LHCN-M2 (cell line): ENCODE measurements around the gene TIGD4. TPM values are rescaled to one million over a fixed set of nuclear protein-coding genes. Genes with fewer than 3 reads are reported as not detected.
"Not testable (repeated sequence)": the region's sequence is repeated elsewhere in the genome, so short reads cannot be mapped to it uniquely, and the experiment has no call there.

Experiments
- DNase-seq: peaks from one replicate; pipeline ENCODE4 v3.0.0-alpha.2; 2012; ENCODE audit warnings: low read depth
- total RNA-seq: library from RNA; depleted of rRNA; stranded (reverse); fragments of >200 nt; gene quantifications from 2 replicates; pipeline ENCODE4 v1.2.3, GENCODE V29; 2014

The TIGD4 gene
- total RNA-seq, 1 experiment from 2014 or later, result 0.63 TPM

DNA sequence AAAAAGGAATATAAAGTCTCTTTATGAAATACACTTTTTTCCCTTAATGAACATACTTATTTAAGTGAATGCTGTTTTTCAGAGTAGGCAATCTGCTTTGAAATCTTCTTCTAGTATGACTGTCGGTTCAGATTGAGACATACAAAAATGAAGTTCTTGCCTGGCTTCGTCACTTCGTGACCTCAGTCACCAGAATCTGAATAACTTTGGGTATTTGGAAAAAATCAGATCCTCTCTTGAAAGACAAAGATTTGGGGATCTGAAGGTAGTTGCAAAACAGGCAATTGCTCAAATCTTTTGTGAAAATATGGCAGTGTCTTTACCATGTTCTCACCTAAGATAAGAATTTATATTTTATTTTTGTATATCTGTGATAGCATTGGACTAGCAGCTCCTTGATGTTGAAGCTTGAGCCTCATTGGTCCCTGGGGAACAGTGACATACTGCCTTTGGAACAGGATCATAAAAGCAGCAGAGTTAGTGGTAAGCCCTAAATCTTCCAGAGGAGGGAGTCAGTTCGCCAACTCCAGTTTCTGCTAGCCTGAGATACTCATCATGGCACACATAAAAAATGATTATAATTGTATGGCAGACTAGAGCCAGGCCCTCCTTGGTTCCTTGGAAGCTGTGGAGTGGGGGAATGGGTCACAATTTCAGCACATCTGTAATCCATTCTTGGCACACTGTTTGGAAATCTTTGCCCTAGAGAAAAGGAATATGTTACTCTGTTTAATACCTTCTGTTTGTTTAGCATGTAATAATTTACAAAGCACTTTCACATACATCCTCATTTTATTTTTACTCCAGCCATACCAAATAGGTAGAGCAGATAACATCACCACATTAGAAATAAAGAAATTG, 5.2 kb upstream of the TIGD4 start:
- peak; percentile 79 for DNase-seq

DNA sequence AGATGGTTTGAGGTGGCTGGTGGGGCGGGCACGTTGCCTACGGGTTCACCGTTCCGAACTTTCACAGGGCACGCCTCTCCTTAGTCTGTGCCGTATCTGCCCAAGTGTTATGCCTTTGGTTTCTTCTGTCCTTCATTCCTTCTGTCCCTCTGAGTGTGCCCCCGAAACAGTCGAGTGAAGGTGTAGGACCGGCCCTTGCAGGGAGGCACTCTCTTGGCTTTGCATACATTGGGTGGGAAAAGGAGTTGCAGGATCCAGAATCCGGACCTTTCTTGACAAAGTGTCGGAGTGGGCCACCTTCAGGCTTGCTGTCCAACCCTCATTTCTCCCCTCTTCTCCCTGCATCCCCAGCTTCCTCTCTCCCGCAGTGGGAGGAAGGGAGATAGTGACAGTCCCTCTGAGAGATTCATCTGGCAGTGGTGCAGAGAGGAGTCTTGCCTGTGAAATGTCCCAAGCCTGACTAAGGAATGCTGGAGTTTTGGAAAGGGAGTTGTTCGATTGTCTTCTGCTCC, 793 bp upstream of the TIGD4 start:
- peak; percentile 41 for DNase-seq

DNA sequence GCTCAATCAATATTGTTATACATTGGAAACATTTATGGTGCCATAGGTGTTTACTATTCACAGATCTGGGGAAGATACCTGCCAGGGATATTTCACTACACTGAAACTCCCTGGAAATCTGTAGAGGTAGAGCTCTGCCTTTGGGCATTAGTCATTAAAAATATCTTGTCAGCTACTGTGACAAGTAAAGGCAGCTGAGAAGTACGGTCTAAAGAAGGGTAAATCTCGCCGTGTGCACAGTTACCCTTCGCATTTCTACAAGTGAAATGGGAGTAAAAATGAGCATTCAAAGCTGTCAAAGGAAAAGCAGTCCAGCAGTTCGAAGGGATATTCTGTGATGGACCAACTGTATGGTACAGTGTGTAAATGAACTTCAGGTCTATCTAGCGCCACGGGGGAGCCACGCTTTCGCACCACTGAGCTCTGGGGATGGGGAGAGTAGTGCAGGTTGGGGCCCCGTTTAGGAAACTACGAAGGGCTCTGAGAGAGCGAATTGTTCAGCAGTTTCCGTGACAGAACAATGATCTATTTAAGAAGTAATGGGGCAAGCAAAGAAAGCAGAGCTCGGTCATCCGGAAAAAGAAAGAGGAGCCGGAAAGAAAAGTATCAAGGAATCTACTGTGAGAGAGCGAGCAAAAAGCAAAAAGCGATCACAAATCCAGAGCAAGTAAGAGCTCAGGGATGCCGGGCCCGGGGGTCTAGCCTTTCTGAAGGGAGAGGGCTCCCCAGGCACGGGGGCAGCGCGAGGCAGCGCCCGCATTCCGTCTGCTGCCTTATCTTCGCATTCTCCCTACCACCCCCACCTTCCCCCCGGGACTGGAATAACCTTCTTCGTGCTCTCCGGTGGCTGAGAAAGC, 646 bp downstream of the TIGD4 start:
- peak; percentile 70 for DNase-seq

DNA sequence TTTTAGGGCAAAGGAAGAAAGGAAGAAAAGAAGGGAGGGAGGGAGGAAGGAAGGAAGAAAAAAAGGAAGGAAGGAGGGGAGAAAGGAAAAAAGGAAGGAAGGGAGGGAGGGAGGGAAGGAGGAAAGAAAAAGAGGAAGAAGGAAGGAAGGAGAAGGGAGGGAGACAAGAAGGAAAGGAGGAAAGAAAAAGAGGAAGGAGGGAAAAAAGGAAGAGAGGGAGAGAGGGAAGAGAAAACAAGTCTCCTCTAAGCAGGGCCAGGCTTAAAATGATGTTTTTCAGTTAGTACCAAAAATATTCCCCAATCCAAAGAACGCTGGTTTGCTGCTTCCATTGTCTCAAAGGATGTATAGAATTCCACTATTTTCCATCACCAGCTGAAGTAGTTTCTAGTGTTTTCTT, 2.0 kb downstream of the TIGD4 start:
- no peak for DNase-seq

DNA sequence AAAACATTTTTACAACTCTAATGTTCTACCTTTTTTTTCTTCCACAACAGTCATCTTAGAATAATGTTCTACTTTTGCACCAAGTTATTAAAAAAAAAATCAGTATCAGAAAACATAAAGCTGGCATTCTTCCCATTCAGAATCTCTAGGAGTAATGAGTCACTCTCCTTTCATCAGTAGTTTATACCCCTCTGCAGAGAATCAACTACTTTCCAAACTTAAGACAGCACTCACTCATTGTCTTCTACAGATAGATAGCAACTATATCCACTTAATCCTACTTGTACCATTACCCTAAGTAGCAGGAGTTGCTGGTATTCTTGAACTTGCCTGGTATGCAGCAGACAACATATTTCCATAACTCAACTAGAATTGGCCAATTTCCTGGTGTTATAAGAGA, 3.2 kb downstream of the TIGD4 start:
- DNase-seq, result peak; percentile 40

DNA sequence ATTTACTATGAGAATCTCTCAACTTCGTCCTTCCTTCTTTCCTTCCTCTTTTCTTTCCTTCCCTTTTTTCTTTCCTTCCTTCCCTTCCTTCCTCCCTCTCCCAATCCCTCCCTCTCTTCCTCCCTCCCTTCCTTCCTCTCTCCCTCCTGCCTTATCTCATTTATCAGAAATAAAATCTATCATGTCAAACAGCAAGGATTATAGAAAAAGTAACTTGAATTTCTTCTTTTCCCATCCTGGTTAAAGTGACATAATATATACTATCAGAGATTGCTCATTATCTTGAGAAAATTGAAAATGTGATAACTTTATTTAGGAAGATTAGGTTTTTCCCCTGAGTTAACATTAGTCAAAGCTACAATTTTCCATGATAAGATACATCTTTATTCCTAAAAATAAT, 5.6 kb downstream of the TIGD4 start:
- no peak for DNase-seq

DNA sequence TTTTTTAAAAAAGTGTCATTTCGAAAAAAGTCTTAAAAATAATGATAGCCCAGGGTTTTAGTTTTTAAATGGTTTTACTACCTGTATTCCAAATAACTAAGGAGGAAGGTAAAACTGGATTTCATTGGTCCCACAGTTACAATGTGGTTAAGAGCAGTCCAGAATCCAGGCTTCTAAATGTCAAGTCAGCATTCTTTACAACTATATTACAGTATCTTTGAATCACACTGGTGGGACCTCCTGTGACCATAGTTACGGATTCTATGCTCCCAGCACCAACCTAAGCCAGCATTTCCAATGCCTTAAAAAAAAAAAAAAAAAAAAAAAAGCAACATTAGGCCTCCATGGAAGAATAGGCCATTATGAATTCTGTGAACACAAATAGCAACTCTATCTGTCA, 6.2 kb downstream of the TIGD4 start:
- no peak for DNase-seq

DNA sequence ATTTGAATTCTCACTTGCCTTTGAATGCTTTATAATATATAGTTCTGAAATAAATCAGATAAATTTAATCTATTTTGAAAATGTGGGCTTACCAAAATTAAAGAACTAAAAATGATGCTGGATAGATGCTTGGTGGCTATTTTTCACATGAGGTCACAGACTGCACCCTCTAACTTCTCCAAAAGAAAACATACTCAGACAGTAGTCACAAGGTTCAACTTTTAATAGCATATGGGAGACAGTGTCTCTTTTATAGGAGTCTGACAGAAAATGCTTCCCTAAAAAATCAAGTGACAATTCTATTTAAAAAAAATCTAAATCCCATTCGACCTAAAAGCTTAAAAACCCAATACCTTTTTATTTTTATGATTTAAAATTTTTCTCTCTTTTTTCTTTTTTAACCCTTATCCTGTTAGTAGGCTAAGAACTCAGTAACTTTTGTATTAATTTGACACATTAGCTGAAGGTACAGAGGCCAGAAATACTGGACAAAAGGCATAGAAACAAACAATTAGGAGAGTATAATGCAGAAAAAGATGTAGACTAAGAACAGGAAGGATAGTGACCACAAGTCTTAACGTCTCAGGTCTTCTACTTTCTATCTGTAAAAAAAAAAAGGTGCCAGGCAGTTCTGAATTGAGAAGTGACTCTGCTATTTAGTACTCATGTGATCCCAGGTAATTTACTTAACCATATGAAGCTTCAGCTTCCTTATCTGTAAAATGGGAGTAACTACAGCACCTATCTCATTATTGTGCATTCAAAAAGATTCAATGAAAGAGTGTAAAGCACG, 7.6 kb downstream of the TIGD4 start:
- no peak for DNase-seq

DNA sequence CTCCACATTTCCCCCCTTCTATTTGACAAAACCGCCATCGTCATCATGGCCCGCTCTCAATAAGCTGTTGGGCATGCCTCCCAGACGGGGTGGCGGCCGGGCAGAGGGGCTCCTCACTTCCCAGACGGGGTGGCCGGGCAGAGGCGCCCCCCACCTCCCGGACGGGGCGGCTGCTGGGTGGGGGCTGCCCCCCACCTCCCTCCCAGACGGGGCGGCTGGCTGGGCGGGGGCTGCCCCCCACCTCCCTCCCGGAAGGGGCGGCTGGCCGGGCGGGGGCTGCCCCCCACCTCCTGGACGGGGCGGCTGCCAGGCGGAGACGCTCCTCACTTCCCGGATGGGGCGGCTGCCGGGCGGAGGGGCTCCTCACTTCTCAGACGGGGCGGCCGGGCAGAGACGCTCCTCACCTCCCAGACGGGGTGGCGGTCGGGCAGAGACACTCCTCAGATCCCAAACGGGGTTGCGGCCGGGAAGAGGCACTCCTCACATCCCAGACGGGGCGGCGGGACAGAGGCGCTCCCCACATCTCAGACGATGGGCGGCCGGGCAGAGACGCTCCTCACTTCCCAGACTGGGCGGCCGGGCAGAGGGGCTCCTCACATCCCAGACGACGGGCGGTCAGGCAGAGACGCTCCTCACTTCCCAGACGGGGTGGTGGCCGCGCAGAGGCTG, 14.3 kb downstream of the TIGD4 start:
- not testable (repeated sequence) for DNase-seq

DNA sequence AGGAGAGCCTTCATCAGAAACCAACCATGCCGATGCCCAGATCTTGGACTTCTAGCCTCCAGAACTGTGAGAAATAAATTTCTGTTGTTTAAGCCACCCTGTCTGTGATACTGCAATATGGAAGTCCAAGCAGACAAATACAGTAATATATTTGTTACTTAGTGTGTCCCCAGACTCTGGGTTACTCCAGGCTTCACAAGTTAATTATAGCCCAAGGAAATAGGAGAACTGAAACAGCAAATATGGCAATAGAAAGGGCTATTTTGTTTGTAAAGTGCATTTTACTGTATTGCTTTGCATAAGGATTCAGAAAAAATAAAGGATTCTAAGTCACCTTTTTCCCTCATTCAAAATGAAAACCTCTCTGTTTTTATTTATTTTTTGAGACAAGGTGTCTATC, 15.7 kb downstream of the TIGD4 start:
- DNase-seq, result no peak

DNA sequence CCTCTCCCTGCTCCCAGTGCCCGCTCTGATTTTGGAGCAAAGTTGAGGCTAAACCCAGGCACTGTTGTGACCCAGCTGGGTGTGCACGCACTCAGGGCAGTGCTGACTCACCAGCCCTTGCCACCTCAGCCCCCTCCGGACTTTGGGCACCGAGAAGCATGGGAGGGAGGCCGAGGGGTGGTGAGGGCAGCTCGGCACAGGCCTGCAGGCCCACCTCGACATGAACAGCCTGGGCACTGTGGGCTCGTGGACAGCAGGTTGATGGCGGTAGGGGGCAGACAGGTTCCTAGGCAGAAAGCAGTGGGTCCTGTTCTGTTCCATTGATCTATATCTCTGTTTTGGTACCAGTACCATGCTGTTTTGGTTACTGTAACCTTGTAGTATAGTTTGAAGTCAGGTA, 30.9 kb downstream of the TIGD4 start:
- DNase-seq, result no peak

DNA sequence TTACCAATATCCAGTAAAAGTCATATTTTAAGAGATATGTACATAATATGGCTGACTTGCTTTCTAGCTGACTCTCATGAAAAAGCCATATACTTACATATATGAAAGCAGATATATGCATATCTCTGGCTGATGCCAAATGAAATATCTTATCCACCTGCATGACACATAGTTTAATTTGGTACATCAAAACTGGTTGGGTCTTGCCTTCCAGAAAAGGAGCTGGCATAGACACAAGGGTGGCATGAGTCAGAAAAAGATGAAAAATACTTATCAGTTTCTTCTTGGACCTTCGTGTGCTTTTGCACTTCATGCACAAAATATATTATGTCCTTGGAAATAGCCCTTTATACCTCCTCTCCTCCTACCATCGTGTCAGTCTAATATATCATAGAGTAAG, 32.1 kb downstream of the TIGD4 start:
- DNase-seq, result no peak

DNA sequence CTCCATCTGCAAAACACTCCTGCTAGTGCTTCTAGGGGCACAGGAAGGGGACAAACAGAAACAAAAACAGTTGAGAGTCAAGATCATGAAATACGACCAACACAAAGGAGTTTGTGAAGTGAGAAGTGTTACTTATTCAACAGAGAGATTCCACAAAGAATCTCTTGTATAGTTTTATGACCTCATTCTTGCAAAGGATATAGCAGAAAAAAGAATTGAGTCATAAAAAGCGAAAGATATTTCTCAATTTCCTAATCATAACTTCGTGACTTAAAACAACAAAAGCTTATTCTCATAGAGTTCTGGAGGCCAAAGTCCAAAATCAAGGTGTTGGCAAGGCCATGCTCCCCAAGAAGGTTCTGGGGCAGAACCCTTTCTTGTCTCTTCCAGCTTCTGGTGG, 40.7 kb downstream of the TIGD4 start:
- DNase-seq, result no peak

DNA sequence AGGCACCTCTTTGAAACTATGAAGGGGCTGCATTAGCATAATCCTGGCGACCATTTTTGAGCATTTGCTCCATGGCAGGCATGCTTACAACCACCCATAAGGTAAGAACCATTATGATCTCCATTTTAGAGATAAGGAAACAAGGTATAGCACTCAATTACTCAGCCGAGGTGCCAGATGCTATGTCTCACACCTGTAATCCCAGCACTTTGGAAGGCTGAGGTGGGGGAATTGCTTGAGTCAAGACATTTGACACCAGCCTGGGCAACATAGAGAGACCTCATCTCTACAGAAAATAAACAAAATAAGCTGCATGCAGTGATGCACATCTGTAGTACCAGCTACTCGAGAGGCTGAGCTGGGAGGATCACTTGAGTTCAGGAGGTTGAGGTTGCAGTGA, 43.6 kb downstream of the TIGD4 start:
- DNase-seq, result no peak

DNA sequence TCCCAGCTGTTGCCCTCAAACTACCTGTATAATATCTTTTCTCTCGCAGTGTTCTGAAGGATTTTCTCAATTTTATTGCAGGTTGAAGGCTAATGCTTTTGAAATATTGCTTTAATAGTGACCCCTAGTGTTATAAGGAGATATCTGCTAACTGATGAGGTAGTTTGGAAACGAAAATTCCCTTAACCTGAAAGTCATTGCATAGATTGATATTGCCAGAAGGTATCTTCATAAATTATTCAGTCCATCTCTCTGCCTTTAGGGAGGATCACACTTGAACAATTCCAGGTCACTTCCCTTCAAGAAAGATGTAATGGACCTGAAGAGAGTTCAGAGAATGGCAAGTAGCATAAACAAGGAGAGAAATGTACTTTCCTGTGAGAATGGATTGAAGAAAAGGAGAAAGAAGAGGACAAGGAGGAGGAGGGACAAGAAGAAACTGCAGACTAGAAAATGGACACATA, 44.1 kb downstream of the TIGD4 start:
- DNase-seq, result peak; percentile 15

DNA sequence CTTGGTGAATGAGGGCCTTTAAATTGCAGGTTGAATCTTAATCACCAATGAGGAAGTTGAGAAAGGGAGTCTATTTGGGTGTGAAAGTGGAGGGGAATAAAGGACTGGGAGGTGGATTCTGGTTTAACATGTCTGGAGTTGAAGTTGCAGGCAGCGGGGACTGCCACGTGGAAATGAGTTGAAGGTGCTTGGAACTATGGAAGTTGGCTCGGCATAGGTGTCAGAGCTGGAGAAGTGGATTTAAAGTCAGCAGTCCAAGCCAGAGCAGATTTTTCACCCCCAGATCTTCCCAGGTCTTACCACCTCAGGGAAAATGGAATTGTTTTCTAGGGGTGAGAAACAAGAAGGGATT, 44.9 kb downstream of the TIGD4 start:
- DNase-seq, result no peak

DNA sequence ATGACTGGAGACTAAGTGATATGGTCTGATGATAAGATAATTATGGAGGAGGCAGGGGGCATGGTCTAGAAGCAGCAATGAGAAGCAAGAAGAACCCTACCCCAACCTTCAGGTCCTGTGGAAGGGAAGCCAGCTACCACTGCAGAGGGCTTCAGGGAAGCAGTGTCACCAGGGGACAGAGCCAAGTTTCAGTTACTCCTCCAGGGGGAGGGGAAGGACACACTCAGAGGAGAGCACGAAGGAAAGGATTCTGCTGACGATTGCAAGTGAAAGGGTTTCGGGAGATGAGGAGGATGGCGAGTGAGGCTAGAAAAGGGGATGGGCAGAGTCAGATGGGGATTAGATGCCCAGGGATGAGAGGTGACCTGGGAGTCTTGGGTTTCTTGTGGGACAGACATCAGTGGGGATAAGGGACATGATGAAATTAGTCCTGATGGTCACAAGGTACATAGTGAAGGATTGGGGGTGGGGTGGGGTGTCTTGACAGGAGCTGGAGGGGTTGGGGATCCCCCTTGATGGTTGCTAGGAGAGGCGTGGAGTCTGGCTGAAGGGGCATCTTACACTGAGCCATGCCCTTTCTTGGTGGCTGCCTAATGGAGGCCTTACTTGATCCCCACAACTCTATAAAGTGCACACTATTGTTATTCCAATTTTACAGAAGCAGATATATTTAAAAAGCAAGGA, 45.4 kb downstream of the TIGD4 start:
- no peak for DNase-seq

DNA sequence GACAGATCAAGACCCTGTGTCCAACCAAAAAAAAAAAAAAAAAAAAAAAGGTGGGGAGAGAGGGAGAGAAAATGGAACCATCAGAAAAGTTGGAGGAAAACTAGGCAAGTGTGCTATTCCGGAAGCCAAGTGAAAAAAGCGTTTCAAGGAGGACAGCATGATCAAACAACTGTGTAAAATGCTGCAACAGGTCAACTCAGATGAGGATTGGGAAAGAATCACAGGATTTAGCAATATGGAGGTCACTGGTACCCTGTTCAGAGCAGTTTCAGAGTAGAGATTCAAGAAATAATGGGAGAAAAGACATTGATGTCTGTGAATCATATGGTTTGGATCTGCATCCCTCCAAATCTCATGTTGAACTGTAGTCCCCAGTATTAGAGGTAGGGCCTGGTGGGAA, 47.5 kb downstream of the TIGD4 start:
- no peak for DNase-seq

DNA sequence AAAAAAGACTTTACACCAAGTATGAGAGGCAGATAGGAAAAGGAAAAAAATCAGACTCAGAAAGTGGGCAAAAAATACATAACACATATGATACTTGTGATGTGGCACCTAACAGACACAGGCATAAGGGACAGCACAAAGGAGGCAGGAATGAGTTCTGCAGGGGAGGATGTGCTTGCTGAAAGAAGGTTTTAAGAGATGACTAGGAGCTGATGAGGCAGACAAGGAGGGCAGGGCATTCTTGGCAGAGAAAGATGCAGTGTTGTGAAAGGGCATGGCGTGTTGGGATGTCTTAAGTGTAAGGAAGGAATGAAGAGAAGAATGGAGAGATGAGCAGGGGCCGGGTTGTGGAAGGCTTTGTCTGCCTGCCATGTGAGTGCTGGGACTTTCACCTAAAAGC, 50.1 kb downstream of the TIGD4 start:
- DNase-seq, result peak; percentile 22

DNA sequence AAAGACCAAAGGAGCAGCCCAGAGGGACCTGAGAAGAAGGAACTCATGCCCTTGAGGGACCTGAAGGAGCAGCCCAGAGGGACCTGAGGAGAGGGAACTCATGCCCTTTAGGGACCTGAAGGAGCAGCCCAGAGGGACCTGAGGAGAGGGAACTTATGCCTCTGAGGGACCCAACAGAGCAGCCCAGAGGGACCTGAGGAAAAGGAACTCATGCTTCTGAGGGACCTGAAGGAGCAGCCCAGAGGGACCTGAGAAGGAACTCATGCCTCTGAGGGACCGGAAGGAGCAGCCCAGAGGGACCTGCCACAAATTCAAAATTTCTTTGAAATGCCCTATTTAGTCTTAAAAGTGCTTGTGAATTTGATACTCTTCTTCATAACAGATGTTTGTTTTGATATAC, 51.2 kb downstream of the TIGD4 start:
- DNase-seq, result no peak

DNA sequence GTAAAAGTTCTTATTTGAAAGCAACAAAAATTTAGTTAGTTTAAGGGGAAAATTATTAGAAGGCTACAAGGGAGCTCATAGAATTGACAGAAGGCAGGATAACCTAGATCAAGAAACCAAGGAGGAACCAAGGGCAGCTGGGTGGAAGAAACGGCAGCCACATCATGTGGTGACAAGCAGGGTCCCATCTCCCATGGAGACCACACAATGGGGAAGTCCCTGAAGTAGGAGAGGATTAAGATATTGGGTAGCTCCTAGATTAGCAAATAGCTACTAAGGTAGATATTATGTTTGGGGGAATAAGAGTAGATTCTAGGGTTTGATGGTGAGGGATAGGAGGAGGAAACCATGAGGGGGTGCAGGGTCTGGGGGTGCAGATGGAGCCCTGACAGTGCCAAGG, 51.7 kb downstream of the TIGD4 start:
- no peak for DNase-seq
